HG03025 (cell line): ENCODE measurements around the gene PLXNB3.
A peak's percentile ranks its signal among the peaks of the same experiment; 100 is the strongest.

Experiments
- ATAC-seq: cut with Tn5 transposase; IDR thresholded peaks from one replicate; pipeline ENCODE4 v1.9.1; 2021; ENCODE audit warnings: mild to moderate bottlenecking, moderate library complexity; ENCODE audit not compliant: unreplicated experiment, low FRiP score

Gene PLXNB3

DNA sequence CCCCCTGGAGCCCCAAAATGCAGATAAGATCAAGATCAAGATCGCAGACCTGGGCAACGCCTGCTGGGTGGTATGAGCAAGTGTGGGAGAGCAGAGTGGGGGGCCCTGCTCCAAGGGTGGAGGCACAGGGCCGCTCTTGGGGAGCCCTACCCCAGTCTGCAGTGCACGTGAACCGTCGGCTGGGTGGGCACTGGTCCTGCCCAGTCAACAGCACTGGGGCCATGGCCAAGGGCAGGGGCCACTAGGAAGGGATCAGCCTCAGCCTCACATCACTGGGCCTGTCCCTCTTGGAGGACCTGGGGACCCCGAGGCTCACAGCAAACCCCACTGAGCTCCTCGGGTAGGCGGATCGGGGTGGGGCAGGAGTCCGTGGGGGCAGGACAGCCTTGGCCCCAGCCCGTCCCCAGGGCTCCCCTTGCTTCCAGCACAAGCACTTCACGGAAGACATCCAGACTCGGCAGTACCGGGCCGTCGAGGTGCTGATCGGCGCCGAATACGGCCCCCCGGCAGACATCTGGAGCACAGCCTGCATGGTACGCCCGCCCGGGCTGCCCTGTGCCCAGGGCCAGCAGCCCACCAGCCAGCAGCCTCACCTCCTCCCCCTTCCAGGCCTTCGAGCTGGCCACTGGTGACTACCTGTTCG is 20.4 kb downstream of the PLXNB3 start:
- no peak for ATAC-seq

DNA sequence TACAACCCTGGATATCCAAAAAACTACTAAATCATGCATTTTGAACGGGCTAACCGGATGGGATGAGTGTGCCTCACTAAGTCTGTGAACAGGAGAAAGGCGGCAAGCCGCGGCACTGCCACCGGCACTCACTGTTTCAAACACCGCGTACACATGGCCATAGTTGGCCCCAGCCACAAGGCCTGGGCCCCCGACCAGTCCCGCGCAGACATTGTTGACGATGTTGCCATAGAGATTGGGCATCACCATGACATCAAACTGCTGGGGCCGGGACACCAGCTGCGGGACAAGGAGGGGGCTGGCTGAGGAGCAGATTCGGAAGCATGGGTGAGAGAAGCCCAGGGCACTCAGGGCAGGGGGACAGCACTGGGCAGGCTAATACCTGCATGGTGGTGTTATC is 22.6 kb downstream of the PLXNB3 start:
- no peak for ATAC-seq

DNA sequence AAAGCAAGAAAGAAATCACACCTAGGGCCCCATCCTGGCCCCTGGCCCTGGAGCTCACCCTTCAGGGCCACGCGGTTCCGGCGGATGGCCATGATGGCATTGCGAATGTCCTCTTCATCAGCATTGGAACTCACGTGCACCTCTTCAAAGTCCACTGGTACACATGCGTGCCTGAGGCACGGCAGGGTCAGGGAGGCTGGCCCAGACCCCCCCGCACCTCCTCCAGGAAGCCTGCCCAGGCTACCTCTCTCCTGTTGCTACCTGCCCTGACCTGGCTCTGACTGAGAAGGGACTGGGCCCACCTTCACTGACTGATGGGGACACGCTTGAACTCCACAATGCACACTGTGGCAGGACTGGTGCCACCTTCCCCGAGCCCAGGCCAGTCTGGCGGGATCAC is 25.6 kb downstream of the PLXNB3 start:
- no peak for ATAC-seq

DNA sequence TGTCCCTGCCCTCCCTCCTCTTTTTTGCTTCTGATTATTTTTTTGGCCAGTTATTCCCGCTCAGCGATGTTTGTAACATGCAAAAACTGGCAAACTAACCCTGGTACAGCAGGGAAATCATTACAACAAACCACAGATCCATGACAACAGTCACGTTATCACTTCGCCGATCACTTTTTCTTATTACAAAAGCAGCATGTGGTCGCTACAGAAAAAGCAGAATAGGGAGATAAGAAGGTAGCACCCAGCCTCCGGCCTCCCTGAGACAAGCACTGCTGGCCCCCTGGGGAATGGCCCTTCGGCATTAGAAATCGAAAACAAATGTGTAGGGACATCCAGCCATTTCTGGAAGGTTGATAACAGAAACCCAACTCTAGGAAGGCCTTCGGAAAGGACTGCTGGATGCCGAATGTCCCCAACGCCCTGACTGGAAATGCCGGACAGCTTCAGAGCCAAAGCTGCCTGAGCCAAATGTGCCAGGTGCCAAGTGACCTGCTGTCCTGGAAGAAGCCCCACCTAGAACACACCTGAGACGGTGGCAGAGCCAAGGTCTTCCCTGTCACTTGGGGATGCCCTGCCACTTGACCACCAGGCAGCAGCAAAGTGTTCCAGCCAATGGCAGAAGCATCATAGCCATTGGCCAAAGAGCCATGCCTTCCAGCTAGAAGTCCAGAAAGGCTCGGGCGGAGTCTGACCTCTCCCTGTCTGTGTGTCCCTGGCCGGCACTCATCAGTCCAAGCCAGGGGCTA is 27.2 kb downstream of the PLXNB3 start:
- ATAC-seq: no peak

DNA sequence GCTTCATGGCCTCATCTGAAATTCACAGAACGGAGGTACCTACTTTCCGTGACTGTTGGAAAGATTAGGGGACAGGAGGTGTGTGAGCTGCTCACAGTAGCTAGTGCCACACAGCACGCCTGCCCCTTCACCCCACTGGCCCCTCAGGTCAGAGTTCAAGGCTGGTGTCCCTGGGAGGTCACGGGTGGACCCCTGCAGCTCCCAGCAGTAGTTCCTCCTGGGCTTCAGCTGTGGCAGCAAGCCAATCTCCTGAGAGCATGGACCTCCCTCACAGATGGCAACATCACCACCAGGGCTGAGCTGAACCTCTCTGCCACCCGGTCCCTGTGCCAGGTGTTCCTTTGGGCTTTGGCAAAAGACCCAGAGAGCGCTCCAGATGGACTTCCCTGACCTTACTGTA is 28.3 kb downstream of the PLXNB3 start:
- ATAC-seq: no peak

DNA sequence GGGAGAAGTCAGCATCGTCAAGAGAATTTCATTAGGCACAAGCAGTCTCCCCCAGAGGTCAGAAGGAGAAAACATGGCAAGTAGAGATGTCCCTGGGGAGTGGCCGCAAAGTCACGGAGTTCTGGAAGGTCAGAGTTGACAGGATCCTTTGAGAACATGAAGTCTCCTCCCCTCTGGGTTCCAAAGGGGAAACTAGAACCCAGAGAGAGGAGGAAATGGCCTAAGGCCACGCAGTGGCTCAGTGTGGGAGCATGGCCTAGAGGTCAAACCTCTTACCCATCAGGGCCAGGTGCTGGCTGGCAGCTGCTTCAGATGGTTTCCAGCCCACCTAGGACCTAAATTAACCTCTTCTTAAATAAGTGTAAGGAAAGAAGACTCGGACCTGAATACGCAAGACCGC is 29.2 kb downstream of the PLXNB3 start:
- ATAC-seq: no peak

DNA sequence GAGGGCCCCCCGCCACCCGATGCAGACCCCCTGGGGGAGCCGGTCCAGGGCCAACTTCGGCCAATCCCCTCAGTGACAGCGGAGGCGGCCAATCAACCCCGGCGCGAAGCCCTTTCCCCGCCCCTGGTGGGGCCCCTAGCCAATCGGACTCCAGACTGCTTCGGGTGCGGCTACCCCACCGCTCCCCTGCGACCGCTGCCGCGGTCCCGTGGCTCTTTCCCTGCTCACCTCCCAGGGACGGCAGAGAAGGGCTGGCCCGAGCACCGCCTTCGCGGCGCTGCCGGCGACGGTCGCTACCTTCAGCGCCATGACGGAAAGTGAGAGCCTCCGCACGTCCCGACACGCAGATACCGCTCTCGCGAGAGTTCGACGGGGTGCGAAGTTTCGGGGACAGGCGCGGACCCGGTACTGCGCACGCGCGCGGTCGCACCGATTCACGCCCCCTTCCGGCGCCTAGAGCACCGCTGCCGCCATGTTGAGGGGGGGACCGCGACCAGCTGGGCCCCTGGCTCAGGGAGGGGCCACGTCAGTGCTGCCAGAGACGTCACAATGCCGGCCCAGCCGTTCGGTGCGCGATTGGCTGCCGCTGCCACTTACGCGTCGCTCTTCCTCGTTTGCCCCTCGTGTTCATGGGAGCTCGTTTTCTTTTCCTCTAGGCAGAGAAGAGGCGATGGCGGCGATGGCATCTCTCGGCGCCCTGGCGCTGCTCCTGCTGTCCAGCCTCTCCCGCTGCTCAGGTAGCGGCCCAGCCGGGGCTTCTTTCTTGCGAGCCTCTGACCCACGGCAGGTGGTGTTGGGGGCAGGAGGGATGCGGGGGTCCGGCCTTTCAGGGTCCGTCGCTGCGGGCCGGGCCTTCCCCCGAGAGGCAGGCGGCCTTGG is 30.2 kb downstream of the PLXNB3 start, which contains the start of the genes IDH3G and SSR4:
TSS of gene IDH3G (minus strand) at position 358 of the 879 bp plus-strand sequence. CDS start at position 309, 49 bp downstream.
TSS of gene SSR4 (plus strand) at position 651 of the 879 bp plus-strand sequence. CDS start at position 671, 20 bp downstream.
- ATAC-seq: peak; percentile 72

DNA sequence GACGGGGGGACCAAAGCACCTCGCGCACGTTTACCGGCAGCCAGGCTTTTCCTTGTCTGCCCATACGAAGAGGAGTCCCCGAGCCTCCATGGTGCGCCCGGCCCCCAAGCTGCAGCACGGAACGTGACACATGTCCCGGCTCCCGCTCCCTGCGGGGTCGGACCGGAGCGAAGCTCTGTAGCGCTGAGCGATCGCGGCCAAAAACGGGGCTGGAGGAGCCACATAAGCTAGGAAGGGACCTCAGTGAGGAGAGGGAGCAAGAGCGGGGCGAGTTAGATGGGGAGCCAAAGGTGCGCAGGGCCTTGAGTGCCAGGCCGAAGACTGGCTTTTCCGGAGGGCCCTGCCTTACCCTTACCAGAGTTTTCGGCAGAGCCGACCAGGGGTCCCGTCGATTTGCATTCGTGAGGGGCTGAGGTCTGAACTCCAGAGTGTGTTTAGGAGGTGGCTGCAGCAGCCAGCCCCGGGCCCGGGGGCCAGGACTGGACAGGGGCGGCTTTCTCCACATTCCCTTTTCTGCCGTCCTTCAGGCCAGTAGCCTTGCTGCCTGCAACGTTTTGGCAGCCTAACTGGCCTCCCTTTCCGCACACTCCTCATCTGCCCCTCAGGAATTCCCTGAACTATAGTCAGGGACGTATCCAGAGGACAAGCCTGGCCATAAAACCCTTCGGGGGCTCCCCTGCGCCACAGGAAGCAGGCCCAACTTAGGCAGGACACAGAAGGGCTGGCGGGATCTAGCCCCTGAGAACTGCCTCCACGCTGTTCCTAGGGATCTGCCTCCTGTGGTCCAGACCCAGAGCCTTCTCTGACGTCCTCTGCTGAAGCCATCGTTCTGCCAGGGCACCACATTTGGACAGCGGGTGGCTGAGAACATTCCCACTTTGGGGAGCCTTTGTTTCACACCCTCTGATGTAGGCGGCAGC is 31.1 kb downstream of the PLXNB3 start:
- ATAC-seq: peak; percentile 3

DNA sequence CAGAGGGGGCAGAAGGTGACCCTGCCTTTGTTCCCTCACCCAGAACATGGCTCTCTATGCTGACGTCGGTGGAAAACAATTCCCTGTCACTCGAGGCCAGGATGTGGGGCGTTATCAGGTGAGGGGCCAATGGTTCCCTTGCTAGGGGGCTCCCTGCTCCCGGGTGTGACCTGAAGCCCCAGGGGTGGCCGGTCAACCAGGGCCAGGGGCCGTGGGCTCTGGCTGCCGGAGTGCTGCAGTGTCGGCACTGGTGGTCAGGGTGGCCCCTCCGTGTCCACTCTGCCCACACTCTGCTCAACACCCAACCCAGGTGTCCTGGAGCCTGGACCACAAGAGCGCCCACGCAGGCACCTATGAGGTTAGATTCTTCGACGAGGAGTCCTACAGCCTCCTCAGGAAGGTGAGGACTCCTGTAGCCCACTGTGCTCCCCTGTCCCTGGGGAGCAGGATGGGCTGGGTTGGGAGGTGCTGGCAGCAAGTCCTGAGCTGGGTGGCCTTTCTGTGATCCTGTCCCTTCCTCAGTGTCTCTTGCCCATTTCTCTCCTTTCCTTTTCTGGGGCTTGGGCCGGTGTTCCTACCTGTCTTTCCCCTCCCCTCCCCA is 33.5 kb downstream of the PLXNB3 start:
- no peak for ATAC-seq

DNA sequence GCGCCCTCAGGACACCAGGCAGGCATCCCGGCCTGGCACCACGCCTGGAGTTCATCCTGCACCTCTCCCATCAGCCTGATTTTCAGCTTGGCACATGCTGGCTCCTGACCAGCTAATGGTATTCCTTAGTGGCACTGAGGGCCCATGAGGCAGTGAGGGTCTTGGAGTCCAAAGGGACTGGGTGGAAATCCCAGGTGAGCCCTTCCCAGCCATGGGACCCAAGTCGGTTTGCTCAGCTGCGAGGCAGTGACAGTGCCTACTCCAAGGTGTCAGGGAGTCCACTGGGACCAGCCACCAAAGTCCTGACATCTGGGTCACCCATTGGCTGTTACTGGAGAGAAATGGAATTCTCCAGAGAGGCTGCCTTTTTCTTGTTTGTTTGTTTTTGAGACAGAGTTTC is 35.3 kb downstream of the PLXNB3 start:
- no peak for ATAC-seq

DNA sequence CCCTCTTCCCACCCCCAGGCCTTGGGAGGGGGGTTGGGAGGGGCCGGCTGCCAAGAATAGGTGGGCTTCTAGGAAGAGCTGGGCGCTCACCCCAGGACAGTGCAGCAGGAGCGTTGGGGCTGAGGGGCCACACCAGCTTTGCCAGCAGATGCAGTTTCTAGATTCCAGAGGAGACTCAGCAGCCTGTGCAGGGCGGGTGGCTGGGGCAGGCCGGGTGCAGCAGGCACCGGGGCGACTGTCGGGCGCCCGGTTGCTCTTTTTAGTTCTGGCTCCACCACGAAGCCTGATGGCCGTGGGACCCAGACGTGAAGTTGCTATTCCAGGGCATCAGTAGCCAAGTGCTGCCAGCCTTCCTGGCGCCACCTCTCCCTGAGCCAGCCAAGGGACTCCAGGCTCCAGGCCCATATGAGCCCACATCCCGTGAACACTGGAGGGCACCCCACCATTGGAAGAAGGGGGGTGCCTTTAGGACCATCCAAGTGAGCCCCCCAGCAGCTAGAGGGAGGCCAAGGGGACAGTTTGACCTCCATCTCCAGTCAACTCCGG is 36.2 kb downstream of the PLXNB3 start:
- ATAC-seq: no peak

DNA sequence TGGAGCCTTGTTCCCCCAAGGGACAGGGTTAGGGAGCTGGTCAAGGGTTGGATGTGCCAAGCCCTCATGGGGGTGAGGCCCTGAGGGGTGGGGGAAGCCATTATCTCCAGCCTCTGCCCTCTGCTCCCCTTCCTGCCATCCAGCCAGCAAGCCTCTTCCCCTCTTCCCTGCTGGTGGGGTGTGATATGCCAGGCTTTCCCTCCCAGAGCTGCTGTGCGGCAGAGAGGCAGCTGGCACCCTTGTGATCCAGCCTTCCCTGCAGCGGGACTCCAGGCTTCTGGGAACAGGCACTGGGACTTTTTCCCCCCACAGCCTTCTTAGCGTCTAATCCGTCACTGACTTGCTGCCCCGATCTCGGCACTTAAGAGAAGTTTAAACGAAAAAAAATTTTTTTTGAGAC is 36.7 kb downstream of the PLXNB3 start:
- no peak for ATAC-seq

DNA sequence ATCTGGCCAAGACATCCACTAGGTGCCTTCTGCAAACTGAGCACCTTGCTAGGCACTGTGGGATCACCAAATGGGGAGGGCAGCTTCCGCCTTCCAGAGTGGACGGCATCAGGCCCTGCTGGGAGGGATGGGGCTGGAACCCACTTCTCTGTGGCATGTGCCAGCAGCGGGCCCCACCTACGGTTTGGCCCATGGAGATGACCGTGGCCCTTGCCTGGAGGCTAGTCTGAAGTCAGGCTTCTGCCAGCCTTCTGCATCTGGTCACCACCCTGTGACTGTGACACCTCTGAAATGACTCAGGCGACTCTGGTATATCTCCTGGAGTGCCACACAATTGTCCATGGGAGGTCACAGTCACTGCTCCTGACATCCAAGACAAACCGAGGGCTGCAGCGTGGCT is 37.6 kb downstream of the PLXNB3 start:
- no peak for ATAC-seq

DNA sequence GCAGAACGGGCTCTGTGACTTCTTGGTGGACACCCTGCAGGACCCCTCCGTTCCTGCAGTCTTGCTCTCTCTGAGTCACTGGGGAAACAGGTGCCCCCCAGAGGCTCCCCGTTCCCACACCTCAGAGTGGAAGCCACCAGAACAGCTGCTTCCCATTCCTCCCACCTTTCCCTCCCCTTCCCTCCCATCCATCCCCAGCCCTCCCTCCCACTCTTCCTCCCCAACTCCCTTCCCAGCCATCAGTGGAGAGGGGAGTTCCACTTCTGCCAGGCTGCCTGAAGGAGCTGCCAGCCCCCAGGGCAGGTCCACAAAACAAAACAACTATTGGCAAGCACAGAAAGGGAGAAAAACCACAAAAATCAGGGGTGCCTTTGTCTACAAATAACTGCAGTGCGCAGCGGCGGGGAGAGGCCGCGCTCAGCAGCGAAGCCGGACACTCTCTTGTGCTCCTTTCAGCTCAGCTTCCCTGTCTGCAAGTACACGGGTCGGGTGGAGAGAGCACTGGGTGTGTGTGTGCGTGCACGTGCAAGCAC is 38.5 kb downstream of the PLXNB3 start:
- ATAC-seq: no peak

DNA sequence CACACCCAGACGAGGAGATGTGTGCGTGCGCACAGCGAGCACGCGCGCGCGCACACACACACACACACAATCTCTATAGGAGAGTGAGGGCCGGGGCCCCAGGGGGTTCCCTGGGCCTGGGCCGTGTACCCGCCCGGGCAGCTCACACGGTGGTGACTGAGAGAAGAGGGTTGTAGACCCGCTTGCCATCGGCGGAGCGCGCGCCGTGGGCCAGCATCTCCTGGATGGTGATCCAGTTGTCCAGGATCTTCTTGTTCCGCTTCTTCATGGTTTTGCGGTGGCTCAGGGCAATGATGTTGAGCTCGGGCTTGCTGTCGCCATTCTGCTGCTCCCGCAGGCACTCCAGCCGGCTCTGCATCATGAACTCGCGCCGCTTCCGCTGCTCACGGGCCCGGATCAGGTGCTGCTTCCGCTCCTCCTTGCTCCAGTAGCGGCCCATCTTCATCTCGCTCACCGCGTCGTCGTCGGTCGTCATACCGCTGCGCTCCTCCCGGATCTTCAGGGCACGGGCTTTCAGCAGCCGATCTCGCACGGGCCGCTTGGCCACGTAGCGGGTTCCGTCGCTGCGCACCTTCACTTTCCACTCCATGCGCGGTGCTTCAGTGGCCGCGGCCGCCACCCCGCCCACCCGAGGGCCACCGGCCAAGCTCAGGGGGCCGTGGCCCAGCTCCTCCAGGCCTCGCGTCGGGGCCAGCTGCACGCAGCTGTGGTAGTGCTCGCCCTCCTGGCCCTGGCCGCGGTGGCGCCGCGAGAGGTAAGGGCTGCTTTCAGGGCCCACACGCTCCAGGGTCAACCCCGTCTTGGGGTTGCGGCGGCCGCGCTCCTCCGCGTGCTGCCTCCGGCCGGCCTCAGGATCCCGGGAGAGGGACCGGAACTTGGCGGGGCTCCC is 39.4 kb downstream of the PLXNB3 start:
- no peak for ATAC-seq

DNA sequence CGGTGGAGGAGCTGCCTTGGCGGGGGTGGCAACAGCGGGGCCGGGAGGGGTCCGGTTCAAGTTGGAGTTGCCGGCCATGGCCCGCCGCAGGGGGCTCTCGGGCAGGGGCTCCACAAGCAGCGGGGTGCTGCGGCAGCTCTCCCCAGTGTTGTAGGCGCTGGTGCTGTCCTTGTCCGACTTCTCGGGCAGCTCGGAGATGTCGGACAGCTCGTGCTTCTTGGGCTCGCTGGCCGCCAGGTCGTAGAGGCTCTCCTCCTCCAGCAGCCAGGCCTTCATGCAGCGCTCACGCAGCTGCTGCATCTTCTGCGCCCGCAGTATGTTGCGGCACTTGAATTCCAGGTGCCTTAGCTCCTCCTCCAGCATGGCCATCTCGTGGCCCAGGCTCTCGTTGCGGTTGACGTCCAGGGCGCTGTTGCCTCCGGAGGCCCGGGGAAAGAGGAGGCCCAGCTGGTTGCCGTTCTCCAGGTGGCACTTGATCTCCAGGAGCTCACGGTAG is 40.1 kb downstream of the PLXNB3 start:
- no peak for ATAC-seq

DNA sequence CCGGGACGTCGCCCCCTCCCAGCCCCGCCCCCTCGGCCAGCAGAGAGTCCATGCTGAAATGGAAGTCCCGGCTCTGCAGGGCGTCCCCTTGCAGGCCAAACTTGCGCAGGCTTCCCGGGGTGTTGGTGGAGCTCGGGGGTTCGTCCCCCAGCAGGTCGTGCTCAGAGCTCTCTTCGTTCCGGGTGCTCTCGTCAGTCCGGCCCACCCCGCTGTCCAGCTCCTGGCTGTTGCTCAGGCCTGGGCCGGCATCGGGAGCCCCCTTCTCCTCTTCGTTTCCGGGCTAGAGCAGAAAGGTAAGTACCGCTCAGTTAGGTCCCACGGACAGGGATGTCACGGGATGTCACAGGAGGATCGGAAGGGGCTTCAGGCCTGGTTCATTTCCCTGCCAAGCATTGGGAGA is 40.6 kb downstream of the PLXNB3 start:
- ATAC-seq: no peak

DNA sequence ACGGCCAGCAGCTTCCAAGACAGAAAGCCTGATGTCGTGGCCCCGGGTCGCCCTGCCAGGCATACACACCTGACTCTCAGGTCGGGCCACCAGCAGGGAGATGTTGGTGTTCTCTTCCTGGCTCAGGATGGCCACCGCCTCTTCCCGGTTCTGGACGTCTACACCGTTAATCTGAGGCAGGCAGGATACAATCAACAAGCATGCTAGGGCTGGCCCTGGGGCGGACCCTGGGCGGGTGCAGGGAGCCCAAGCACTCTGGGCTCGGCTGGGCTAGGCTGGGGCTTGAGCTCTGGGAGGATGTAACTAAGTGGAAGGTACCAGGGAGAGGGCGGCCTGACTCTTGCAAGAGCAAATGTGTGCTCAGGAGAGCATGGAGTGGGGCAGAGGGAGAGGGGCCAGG is 41.4 kb downstream of the PLXNB3 start:
- ATAC-seq: no peak
